HCT116 (cell line): Measurements from ENCODE around the gene SLC5A10.
"Not testable (repeated sequence)": the region's sequence is repeated elsewhere in the genome, so short reads cannot be mapped to it uniquely, and the experiment has no call there.

Experiments
- JUND ChIP-seq: IDR thresholded peaks from 2 replicates; pipeline ENCODE4 v1.6.1; 2012
- POLR2A ChIP-seq: IDR thresholded peaks from 2 replicates; pipeline ENCODE4 v1.7.0; 2011; ENCODE audit warnings: borderline replicate concordance; ENCODE audit not compliant: insufficient read depth, insufficient read length; ENCODE audit errors: extremely low read depth
- POLR2AphosphoS5 ChIP-seq: IDR thresholded peaks from 2 replicates; pipeline ENCODE4 v1.6.1; 2011; ENCODE audit warnings: mild to moderate bottlenecking, low read depth, low read length, moderate library complexity
- TCF7L2 ChIP-seq: IDR thresholded peaks from 2 replicates; pipeline ENCODE4 v1.7.0; 2011; ENCODE audit warnings: borderline replicate concordance, inconsistent platforms; ENCODE audit not compliant: insufficient read depth, insufficient read length; ENCODE audit errors: extremely low read depth
- YY1 ChIP-seq: IDR thresholded peaks from 2 replicates; pipeline ENCODE4 v1.6.1; 2011; ENCODE audit warnings: low read length, low read depth, moderate library complexity, mild to moderate bottlenecking; ENCODE audit not compliant: insufficient replicate concordance; ENCODE audit errors: extremely low read depth
- ZBTB33 ChIP-seq: IDR thresholded peaks from 2 replicates; pipeline ENCODE4 v1.6.1; 2011; ENCODE audit warnings: mild to moderate bottlenecking, low read length, moderate library complexity; ENCODE audit not compliant: insufficient replicate concordance; ENCODE audit errors: extremely low read depth
- ZFX ChIP-seq: fragments of 450-650 bp; IDR thresholded peaks from 2 replicates; pipeline ENCODE4 v1.6.1; 2017
- TF ChIP-seq, protein P1 (sequence below), 3 experiments: fragments of 200-600 bp in 1 of 3; sonication (generic) in 1 of 3; IDR thresholded peaks in 2 of 3; conservative IDR thresholded peaks in 1 of 3; 2 replicates each; pipeline ENCODE4 v1.5.1; 2012 to 2017; ENCODE audit warnings: low read depth in 2 of 3, low read length in 2 of 3, antibody characterized with exemption in 1 of 3, borderline replicate concordance in 1 of 3, control low read depth in 1 of 3, mild to moderate bottlenecking in 1 of 3, mixed read lengths in 1 of 3, mixed run types in 1 of 3, moderate library complexity in 1 of 3; ENCODE audit not compliant: insufficient read depth in 1 of 3
- TF ChIP-seq, protein P2 (sequence below): IDR thresholded peaks from 2 replicates; pipeline ENCODE4 v1.6.1; 2012; ENCODE audit warnings: low read depth

- TF ChIP-seq, protein P1, sequence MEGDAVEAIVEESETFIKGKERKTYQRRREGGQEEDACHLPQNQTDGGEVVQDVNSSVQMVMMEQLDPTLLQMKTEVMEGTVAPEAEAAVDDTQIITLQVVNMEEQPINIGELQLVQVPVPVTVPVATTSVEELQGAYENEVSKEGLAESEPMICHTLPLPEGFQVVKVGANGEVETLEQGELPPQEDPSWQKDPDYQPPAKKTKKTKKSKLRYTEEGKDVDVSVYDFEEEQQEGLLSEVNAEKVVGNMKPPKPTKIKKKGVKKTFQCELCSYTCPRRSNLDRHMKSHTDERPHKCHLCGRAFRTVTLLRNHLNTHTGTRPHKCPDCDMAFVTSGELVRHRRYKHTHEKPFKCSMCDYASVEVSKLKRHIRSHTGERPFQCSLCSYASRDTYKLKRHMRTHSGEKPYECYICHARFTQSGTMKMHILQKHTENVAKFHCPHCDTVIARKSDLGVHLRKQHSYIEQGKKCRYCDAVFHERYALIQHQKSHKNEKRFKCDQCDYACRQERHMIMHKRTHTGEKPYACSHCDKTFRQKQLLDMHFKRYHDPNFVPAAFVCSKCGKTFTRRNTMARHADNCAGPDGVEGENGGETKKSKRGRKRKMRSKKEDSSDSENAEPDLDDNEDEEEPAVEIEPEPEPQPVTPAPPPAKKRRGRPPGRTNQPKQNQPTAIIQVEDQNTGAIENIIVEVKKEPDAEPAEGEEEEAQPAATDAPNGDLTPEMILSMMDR (IDR thresholded peaks at IDR 0.05 in 2 of 3, conservative IDR thresholded peaks at IDR 0.05 in 1 of 3; ENCODE audit: borderline replicate concordance in 1 of 3, insufficient read depth in 1 of 3, low read depth in 2 of 3, low read length in 2 of 3), result not testable (repeated sequence)
- TF ChIP-seq TCF7L2, POLR2AphosphoS5, ZBTB33, YY1, ZFX, POLR2A, JUND: not testable (repeated sequence)
- TF ChIP-seq, protein P2, sequence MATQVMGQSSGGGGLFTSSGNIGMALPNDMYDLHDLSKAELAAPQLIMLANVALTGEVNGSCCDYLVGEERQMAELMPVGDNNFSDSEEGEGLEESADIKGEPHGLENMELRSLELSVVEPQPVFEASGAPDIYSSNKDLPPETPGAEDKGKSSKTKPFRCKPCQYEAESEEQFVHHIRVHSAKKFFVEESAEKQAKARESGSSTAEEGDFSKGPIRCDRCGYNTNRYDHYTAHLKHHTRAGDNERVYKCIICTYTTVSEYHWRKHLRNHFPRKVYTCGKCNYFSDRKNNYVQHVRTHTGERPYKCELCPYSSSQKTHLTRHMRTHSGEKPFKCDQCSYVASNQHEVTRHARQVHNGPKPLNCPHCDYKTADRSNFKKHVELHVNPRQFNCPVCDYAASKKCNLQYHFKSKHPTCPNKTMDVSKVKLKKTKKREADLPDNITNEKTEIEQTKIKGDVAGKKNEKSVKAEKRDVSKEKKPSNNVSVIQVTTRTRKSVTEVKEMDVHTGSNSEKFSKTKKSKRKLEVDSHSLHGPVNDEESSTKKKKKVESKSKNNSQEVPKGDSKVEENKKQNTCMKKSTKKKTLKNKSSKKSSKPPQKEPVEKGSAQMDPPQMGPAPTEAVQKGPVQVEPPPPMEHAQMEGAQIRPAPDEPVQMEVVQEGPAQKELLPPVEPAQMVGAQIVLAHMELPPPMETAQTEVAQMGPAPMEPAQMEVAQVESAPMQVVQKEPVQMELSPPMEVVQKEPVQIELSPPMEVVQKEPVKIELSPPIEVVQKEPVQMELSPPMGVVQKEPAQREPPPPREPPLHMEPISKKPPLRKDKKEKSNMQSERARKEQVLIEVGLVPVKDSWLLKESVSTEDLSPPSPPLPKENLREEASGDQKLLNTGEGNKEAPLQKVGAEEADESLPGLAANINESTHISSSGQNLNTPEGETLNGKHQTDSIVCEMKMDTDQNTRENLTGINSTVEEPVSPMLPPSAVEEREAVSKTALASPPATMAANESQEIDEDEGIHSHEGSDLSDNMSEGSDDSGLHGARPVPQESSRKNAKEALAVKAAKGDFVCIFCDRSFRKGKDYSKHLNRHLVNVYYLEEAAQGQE, result not testable (repeated sequence)
Observed at GRCh38 chr17:19029740-19030139, 77.8 kb downstream of the SLC5A10 start.
